Glutamatergic neuron (in vitro differentiated cells): ENCODE data around the gene MICAL3. TPM values are rescaled to one million over a fixed set of nuclear protein-coding genes. Genes with fewer than 3 reads are reported as not detected.

Source experiments
- DNase-seq: peaks from one replicate; pipeline ENCODE4 v3.0.0; 2022
- H3K27ac Mint-ChIP-seq: one replicate; pipeline ENCODE4 v1.8.0; 2020; ENCODE audit warnings: mild to moderate bottlenecking, mixed read lengths, inconsistent platforms; ENCODE audit not compliant: unreplicated experiment
- H3K27me3 Mint-ChIP-seq: one replicate; pipeline ENCODE4 v1.8.0; 2020; ENCODE audit warnings: mild to moderate bottlenecking, moderate library complexity, mixed read lengths, inconsistent platforms; ENCODE audit not compliant: unreplicated experiment
- H3K36me3 Mint-ChIP-seq: one replicate; pipeline ENCODE4 v1.8.0; 2020; ENCODE audit warnings: mild to moderate bottlenecking, mixed read lengths, inconsistent platforms; ENCODE audit not compliant: unreplicated experiment
- H3K4me1 Mint-ChIP-seq: one replicate; pipeline ENCODE4 v1.8.0; 2020; ENCODE audit warnings: mild to moderate bottlenecking, low read depth, mixed read lengths, inconsistent platforms; ENCODE audit not compliant: unreplicated experiment
- H3K4me3 Mint-ChIP-seq: one replicate; pipeline ENCODE4 v1.8.0; 2020; ENCODE audit warnings: mild to moderate bottlenecking, mixed read lengths, inconsistent platforms; ENCODE audit not compliant: unreplicated experiment
- H3K9me3 Mint-ChIP-seq: one replicate; pipeline ENCODE4 v1.8.0; 2020; ENCODE audit warnings: mild to moderate bottlenecking, moderate library complexity, mixed read lengths, inconsistent platforms; ENCODE audit not compliant: unreplicated experiment
- total RNA-seq: library from RNA; stranded (reverse); fragmentation: NEBNext Ultra II Directional; extraction: Animal tissue kit (Norgen Biotek cat#: 25700); gene quantifications from one replicate; pipeline ENCODE4 v1.2.1, GENCODE V29; 2021; ENCODE audit not compliant: unreplicated experiment
- TF ChIP-seq, protein P1 (sequence below): fragments of 200-600 bp; sonication (generic); IDR thresholded peaks from one replicate; pipeline ENCODE4 v1.5.0; 2021; ENCODE audit not compliant: partially characterized antibody, unreplicated experiment

Gene MICAL3
- total RNA-seq, 1 donor from 2014 or later = 132 TPM

DNA sequence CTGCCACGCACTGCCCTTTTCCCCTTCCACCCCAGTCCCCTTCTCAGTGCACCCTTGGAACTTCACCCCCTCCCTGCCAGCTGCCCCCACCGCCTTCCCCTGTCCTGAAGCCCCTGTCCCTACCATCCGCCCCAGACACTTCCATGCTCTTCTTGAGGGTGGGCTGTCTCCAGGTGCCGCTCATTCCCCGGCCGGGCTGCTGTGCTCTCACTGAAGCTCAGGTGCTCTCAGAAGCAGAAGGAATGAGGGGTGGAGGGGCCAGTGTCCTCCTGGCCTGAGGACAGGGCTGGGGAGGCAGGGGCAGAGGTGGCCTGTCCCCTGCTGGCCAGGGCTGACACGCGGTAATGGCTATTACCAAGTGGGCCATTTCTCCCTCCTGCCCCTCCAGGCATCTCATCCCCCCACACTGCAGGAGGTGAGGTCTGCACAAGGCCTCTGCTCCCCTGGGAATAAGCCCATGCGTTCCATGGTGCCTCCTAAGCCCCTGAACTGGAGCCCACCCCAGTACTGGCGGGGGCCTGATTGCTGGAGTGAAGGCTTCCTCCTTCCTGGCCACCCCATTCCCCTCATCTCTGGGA, 243.5 kb downstream of the MICAL3 start:
- peaks cover 2% of the 10 kb centered on the region for H3K27me3 Mint-ChIP-seq
- TF ChIP-seq, protein P1, sequence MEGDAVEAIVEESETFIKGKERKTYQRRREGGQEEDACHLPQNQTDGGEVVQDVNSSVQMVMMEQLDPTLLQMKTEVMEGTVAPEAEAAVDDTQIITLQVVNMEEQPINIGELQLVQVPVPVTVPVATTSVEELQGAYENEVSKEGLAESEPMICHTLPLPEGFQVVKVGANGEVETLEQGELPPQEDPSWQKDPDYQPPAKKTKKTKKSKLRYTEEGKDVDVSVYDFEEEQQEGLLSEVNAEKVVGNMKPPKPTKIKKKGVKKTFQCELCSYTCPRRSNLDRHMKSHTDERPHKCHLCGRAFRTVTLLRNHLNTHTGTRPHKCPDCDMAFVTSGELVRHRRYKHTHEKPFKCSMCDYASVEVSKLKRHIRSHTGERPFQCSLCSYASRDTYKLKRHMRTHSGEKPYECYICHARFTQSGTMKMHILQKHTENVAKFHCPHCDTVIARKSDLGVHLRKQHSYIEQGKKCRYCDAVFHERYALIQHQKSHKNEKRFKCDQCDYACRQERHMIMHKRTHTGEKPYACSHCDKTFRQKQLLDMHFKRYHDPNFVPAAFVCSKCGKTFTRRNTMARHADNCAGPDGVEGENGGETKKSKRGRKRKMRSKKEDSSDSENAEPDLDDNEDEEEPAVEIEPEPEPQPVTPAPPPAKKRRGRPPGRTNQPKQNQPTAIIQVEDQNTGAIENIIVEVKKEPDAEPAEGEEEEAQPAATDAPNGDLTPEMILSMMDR = no peak
- H3K36me3 Mint-ChIP-seq = no peaks in the 10 kb centered on the region
- peaks cover 4% of the 10 kb centered on the region for H3K9me3 Mint-ChIP-seq
- no peak overlapping the region for H3K4me3 Mint-ChIP-seq
- peaks cover 10% of the 10 kb centered on the region for H3K4me1 Mint-ChIP-seq
- H3K27ac Mint-ChIP-seq = no peak overlapping the region
- DNase-seq = no peak

DNA sequence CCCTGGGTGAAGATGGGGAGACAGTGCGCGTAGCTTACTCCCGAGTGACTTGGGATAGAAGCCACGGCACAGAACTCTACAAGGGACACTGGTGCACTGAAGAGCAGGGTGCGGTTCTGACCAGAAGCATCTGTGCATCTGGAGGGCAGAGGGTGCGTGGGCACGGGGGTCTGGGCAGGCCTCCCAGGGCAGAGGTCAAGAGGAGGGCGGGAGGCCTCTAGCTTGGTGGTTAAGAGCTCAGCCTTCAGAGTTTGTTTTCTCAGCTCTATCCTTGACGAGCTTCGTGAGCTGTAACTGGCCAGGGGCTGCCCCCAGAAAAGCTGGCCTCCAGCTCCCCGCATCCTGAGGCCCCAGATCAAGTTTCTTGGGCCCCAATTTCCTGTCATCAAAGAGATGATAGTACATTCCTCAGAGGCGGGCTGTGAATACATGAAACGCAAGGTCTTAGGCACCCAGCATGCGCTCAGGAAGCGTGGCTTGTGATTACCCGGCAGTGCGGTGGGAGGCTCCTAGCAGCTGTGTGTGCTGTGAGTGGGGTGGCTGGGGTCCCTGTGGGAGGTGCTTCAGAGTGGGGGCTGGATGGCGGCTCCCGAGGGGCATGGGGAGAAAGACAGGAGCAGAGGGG, 244.1 kb downstream of the MICAL3 start:
- Mint-ChIP-seq H3K9me3 (peaks cover 4% of the 10 kb centered on the region), H3K27me3 (peaks cover 4% of the 10 kb centered on the region), H3K27ac (no peak overlapping the region), H3K4me3 (no peak overlapping the region), H3K36me3 (no peaks in the 10 kb centered on the region), H3K4me1 (peaks cover 9% of the 10 kb centered on the region)
- TF ChIP-seq, protein P1 = no peak
- DNase-seq = no peak

GRCh38 chr22:17779286-17780115, 244.9 kb downstream of the MICAL3 start:
- Mint-ChIP-seq H3K4me3 (no peak overlapping the region), H3K9me3 (peaks cover 4% of the 10 kb centered on the region), H3K4me1 (peaks cover 9% of the 10 kb centered on the region), H3K27ac (peak overlapping the region; percentile 9), H3K36me3 (no peaks in the 10 kb centered on the region), H3K27me3 (peaks cover 4% of the 10 kb centered on the region)
- TF ChIP-seq, protein P1 = no peak
- no peak for DNase-seq

- DNase-seq = no peak
- TF ChIP-seq, protein P1 = no peak
- H3K4me3 Mint-ChIP-seq = no peak overlapping the region
- peaks cover 4% of the 10 kb centered on the region for H3K27me3 Mint-ChIP-seq
- no peak overlapping the region for H3K27ac Mint-ChIP-seq
- H3K9me3 Mint-ChIP-seq = peaks cover 3% of the 10 kb centered on the region
- H3K4me1 Mint-ChIP-seq = peaks cover 5% of the 10 kb centered on the region
- no peaks in the 10 kb centered on the region for H3K36me3 Mint-ChIP-seq
Measured at GRCh38 chr22:17778412-17778976, 245.9 kb downstream of the MICAL3 start.
